ENCODE data around the gene LSM12.

Gene LSM12

DNA sequence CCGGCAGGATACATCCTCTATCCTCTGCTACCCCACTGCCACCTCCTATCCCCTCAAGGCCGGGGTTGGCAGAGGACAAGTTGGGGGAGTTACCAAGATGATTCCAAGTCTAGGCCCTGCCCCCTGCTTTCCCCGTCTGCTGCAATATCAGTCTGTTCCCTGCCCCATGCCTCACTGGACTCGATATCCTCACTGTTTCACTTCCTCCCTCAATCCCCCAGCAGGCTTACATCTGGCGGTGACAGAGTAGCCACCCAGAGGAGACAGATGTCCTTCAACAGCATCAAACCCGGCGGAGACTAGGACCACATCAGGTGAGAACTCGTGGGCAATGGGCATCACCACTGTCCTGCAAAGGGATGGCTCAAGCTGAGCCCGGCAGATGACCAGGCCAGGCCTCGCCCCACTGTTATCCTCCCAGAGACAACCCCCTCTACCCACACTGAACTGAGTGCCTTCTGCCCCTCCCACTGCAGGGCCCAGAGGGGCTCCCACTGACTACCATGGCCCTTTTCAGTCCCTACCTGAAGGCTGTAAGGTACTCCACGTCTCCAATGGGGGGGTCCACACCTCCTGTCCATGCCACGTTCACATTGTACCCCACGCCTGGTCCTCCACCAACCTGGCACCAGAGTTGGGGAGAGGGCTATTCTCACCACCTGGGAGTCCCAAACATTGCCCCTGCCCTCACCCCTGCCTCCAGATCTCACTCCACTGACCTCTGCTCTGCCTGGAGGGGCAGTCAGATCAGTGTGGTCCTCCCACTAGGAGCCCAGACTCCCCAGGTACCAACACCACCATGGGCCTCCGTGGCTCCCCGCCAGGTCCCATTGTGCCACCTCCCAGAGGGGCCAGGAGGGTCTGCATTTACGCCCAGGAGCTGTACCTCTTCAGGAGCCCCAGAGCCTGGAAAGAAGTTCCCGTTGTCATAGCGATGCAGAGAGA lies 13.7 kb upstream of the LSM12 start:
- H3K27ac ChIP-seq, result no peak overlapping the region
- no peak for TF ChIP-seq ZFX (IDR thresholded peaks at IDR 0.05; ENCODE audit: borderline replicate concordance)
- TF ChIP-seq, protein P1, sequence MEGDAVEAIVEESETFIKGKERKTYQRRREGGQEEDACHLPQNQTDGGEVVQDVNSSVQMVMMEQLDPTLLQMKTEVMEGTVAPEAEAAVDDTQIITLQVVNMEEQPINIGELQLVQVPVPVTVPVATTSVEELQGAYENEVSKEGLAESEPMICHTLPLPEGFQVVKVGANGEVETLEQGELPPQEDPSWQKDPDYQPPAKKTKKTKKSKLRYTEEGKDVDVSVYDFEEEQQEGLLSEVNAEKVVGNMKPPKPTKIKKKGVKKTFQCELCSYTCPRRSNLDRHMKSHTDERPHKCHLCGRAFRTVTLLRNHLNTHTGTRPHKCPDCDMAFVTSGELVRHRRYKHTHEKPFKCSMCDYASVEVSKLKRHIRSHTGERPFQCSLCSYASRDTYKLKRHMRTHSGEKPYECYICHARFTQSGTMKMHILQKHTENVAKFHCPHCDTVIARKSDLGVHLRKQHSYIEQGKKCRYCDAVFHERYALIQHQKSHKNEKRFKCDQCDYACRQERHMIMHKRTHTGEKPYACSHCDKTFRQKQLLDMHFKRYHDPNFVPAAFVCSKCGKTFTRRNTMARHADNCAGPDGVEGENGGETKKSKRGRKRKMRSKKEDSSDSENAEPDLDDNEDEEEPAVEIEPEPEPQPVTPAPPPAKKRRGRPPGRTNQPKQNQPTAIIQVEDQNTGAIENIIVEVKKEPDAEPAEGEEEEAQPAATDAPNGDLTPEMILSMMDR (IDR thresholded peaks at IDR 0.05), result no peak

DNA sequence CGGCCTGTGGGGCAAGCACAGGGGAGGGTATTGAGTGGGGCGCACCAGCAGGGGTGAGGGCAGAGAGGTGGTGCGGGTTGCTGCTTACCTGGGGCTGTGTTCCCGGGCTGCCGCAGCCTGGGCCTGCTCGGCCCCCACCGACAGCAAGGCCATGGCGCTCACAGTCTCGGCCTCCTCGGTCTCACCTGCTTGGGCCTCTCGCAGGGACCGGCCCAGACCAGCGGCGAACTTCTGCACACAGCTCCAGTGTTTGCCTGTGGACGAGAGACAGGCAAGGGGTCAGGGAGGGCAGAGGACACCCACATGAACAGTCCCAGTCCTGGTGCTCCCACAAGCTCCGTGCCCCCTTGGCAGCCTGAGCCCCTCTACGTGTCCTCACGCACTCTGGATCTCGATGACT lies 11.9 kb upstream of the LSM12 start:
- H3K27ac ChIP-seq, result no peak overlapping the region
- TF ChIP-seq, protein P1 (IDR thresholded peaks at IDR 0.05), result no peak
- no peak for TF ChIP-seq ZFX (IDR thresholded peaks at IDR 0.05; ENCODE audit: borderline replicate concordance)

DNA sequence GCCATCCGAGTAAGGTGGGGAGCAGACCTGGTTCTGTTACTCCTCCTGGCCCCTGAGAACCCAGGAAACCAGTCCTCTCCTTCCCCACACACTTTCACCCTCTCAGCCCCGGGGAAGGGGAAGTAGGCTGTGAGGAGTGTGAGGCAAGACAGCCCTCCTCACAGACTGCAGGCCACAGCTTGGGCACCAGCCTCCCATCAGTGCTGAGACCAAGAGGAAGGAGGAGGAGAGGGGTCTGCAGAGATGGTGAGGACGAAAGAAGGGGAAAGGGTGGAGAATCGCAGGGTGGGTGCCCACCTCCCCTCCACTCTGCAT lies 11.1 kb upstream of the LSM12 start:
- H3K27ac ChIP-seq, result peak overlapping the region; percentile 47
- TF ChIP-seq, protein P1 (IDR thresholded peaks at IDR 0.05), result no peak
- no peak for TF ChIP-seq ZFX (IDR thresholded peaks at IDR 0.05; ENCODE audit: borderline replicate concordance)

DNA sequence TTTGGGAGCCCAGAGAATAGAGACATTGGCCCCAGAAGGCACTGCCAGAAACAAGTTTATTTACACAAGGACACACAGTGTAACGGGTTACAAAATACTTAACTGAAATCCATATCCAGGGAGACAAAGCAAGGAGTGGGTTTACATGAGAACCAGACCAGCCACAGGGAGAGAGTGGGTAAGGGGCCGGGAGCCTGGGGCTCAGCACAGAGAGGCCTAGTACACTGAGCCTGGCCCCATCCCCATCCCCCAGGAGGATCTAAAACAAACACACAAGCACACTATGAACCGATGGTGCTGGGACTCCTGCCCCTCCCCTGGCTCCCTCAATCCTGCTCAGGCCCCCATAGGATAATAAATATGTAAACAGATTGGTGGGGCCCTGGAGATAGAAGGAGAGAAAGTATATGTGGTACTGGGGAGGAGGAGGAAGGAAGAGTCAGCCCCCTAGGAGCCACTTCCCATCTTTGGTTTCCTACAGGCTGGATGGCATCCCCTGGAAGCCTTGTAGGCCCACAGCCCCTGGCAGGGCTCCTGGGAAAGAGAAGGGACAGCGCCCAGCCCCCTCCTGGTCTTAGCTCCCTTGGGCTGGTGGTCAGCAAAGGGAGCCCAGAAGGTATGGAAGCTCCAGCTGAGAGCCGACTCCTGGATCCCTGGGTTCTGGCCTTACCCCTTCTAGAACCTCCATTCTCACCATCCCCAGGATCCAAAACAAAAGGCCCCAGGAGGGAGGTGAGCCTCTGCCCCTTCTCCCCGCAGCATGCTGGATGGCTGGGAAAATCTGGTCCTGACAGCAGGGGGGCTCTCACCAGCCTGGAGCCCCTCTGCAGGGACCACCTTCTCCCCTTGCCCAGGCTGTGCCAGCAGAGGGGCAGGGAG lies 10.5 kb upstream of the LSM12 start:
- peak overlapping the region; percentile 47 for H3K27ac ChIP-seq
- TF ChIP-seq ZFX (IDR thresholded peaks at IDR 0.05; ENCODE audit: borderline replicate concordance), result no peak
- TF ChIP-seq, protein P1 (IDR thresholded peaks at IDR 0.05), result no peak

DNA sequence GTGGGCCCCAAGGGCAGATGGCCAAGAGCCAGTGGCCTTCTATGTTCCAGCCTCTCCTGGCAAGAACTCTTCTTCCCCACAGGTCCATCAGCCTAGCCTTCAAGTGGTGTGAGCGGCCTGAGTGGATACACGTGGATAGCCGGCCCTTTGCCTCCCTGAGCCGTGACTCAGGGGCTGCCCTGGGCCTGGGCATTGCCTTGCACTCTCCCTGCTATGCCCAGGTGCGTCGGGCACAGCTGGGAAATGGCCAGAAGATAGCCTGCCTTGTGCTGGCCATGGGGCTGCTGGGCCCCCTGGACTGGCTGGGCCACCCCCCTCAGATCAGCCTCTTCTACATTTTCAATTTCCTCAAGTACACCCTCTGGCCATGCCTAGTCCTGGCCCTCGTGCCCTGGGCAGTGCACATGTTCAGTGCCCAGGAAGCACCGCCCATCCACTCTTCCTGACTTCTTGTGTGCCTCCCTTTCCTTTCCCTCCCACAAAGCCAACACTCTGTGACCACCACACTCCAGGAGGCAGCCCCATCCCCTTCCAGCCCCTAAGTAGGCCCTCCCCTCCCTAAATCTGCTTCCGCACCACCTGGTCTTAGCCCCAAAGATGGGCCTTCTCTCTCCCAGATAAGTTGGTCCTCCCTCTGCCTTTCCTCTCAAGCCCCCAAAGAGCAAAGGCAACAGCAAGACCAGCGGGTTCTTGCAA lies 9.3 kb upstream of the LSM12 start:
- TF ChIP-seq, protein P1 (IDR thresholded peaks at IDR 0.05), result no peak
- TF ChIP-seq ZFX (IDR thresholded peaks at IDR 0.05; ENCODE audit: borderline replicate concordance), result no peak
- peak overlapping the region; percentile 47 for H3K27ac ChIP-seq

DNA sequence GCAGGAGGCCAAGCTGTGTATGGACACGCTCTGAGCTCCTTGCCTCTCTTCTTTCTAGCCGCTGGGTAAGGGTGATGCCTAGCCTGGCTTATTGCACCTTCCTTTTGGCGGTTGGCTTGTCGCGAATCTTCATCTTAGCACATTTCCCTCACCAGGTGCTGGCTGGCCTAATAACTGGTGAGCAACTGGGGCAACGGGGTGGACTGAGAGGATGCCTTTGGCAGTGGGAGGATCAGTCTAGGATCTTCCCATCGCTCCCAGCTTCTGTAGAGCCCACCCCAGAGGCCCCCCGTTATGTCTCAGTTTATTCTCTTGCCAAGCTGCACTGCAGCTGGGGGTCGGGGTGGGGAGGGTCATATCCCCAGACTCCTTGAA lies 8.4 kb upstream of the LSM12 start:
- H3K27ac ChIP-seq, result no peak overlapping the region
- TF ChIP-seq, protein P1 (IDR thresholded peaks at IDR 0.05), result no peak
- no peak for TF ChIP-seq ZFX (IDR thresholded peaks at IDR 0.05; ENCODE audit: borderline replicate concordance)
